DLD1 (cell line): ENCODE results near the gene DCP1B.

Experiments used
- in situ Hi-C: cut with HindIII; loops from 2 replicates; pipeline ENCODE4 v1.10.0; 2017; ENCODE audit warnings: low sequenced_read_pairs

DCP1B gene

GRCh38 chr12:1936406-1937320, 67.6 kb downstream of the DCP1B start:
- in situ Hi-C loops: no loop called here

GRCh38 chr12:1935700-1936378, 68.4 kb downstream of the DCP1B start:
- in situ Hi-C loops: no loop called here

- in situ Hi-C loops: no loop called here
These were observed 69.0 kb downstream of the DCP1B start for GRCh38 chr12:1935242-1935641.

- in situ Hi-C loops: no loop called here
These were observed 69.4 kb downstream of the DCP1B start for GRCh38 chr12:1934831-1935230.

- in situ Hi-C loops: no loop called here
These were observed 70.2 kb downstream of the DCP1B start for GRCh38 chr12:1934068-1934467.

GRCh38 chr12:1933342-1934051, 70.8 kb downstream of the DCP1B start:
- in situ Hi-C loops: no loop called here

- in situ Hi-C loops: no loop called here
These were observed 71.9 kb downstream of the DCP1B start for GRCh38 chr12:1932264-1932777.

- in situ Hi-C loops: no loop called here
These were observed 72.6 kb downstream of the DCP1B start for GRCh38 chr12:1931642-1932041.

GRCh38 chr12:1930803-1931597, 73.3 kb downstream of the DCP1B start:
- in situ Hi-C loops: no loop called here

GRCh38 chr12:1929985-1930802, 74.1 kb downstream of the DCP1B start:
- in situ Hi-C loops: no loop called here

- in situ Hi-C loops: no loop called here
These were observed 74.8 kb downstream of the DCP1B start for GRCh38 chr12:1929241-1929984.

- in situ Hi-C loops: no loop called here
These were observed 75.7 kb downstream of the DCP1B start for GRCh38 chr12:1928439-1929121.

- in situ Hi-C loops: no loop called here
These were observed 76.4 kb downstream of the DCP1B start for GRCh38 chr12:1927751-1928351.

- in situ Hi-C loops: no loop called here
These were observed 77.1 kb downstream of the DCP1B start for GRCh38 chr12:1927051-1927680.

- in situ Hi-C loops: no loop called here
These were observed 78.0 kb downstream of the DCP1B start for GRCh38 chr12:1926251-1926657.

GRCh38 chr12:1925684-1926006, 78.6 kb downstream of the DCP1B start:
- in situ Hi-C loops: no loop called here

- in situ Hi-C loops: no loop called here
These were observed 79.1 kb downstream of the DCP1B start for GRCh38 chr12:1924996-1925683.
